Adrenal gland (tissue), 12 donors: ENCODE data around the gene GJC2. TPM values are rescaled to one million over a fixed set of nuclear protein-coding genes. Genes with fewer than 3 reads are reported as not detected.

Experiments
- DNase-seq, 7 donors: peaks; one replicate each; pipeline ENCODE4 v3.0.0-alpha.2; 2019 to 2020
- H3K27ac ChIP-seq, 5 donors: fragments of 200-600 bp; sonication (generic) in 4 of 5; 1 replicate in 3 of 5; 2 replicates in 2 of 5; pipeline versions ENCODE4 v1.5.1 to v1.8.0; 2016 to 2020; ENCODE audit warnings: mild to moderate bottlenecking in 1 of 5
- H3K27me3 ChIP-seq: fragments of 200-600 bp; 2 replicates; pipeline ENCODE4 v1.8.0; 2021
- H3K36me3 ChIP-seq, 2 donors: fragments of 200-600 bp; replicated peaks in 1 of 2; 1 replicate in 1 of 2; 2 replicates in 1 of 2; pipeline versions ENCODE4 v1.5.1 to v1.8.0; 2018 to 2022
- H3K4me1 ChIP-seq, 2 donors: fragments of 200-600 bp; replicated peaks in 1 of 2; 1 replicate in 1 of 2; 2 replicates in 1 of 2; pipeline versions ENCODE4 v1.5.1 to v1.8.0; 2018 to 2021
- H3K4me3 ChIP-seq, 4 donors: fragments of 200-600 bp; sonication (generic) in 3 of 4; one replicate each; pipeline ENCODE4 v1.5.1; 2016 to 2018
- H3K9me3 ChIP-seq, 3 donors: fragments of 200-600 bp; sonication (generic) in 1 of 3; replicated peaks in 1 of 3; 1 replicate in 2 of 3; 2 replicates in 1 of 3; pipeline versions ENCODE4 v1.5.1 to v1.8.0; 2016 to 2021
- POLR2A ChIP-seq, 2 donors: fragments of 450-650 bp; IDR thresholded peaks; one replicate each; pipeline ENCODE4 v1.6.1; 2017; ENCODE audit warnings: antibody characterized with exemption in 2 of 2, mild to moderate bottlenecking in 2 of 2, moderate library complexity in 1 of 2
- WGBS, 4 donors: extraction: QIAGEN DNeasy Blood & Tissue Kit in 2 of 4; methylation state at CpG; one replicate each; pipeline versions ENCODE4 v1.1.5 to v1.1.7; 2013 to 2017; 5-methylcytosine and 5-hydroxymethylcytosine counted together
- intact Hi-C, 2 donors: fragments of 100-400 bp; cut with DNase I; formaldehyde crosslinking; loops; one replicate each; pipeline versions ENCODE4 v1.14.1 to v1.15.0; 2022 to 2023
- polyA plus RNA-seq, 3 donors: library from polyadenylated mRNA; stranded (reverse); fragments of 200-250 nt in 2 of 3; fragments of 350-450 nt in 1 of 3; fragmentation: Illumina TruSeq in 1 of 3; extraction: RNeasy Lipid Tissue Mini Kit (QIAGEN cat#74804) in 1 of 3; gene quantifications; one replicate each; pipeline ENCODE4 v1.2.3, GENCODE V29; 2013 to 2014
- total RNA-seq, 9 donors: library from RNA; depleted of rRNA in 4 of 9; stranded (reverse); fragments of >200 nt in 4 of 9; fragments of 120-200 nt in 1 of 9; fragmentation: NEBNext Ultra II Directional in 1 of 9; extraction: Animal tissue kit (Norgen Biotek cat#: 25700) in 1 of 9; gene quantifications; one replicate each; pipeline versions ENCODE4 v1.1.0 to v1.2.4, GENCODE V29; 2013 to 2023
- TF ChIP-seq, protein P1 (sequence below), 6 experiments: fragments of 450-650 bp in 4 of 6; fragments of 200-600 bp in 2 of 6; sonication (generic) in 1 of 6; IDR thresholded peaks; 1 replicate in 5 of 6; 2 replicates in 1 of 6; pipeline versions ENCODE4 v1.5.1 to v1.8.0; 2016 to 2021; ENCODE audit warnings: antibody characterized with exemption in 6 of 6, mild to moderate bottlenecking in 2 of 6, moderate library complexity in 1 of 6
- donor health status: healthy with polysubstance abuse.
- donor health status: Bipolar disorder and iron deficiency.
- donor health status: DM: yes; HTN: yes; CAD: no.
- donor health status: DM: no; HTN: no; CAD: no.
- donor health status: DM: no; HTN: no; CAD: no.
- donor health status: DM: yes; HTN: yes; CAD: no.

GJC2 gene
- total and polyA plus RNA-seq, 12 donors: 0.05 to 4.1 (median 1.3) TPM

DNA sequence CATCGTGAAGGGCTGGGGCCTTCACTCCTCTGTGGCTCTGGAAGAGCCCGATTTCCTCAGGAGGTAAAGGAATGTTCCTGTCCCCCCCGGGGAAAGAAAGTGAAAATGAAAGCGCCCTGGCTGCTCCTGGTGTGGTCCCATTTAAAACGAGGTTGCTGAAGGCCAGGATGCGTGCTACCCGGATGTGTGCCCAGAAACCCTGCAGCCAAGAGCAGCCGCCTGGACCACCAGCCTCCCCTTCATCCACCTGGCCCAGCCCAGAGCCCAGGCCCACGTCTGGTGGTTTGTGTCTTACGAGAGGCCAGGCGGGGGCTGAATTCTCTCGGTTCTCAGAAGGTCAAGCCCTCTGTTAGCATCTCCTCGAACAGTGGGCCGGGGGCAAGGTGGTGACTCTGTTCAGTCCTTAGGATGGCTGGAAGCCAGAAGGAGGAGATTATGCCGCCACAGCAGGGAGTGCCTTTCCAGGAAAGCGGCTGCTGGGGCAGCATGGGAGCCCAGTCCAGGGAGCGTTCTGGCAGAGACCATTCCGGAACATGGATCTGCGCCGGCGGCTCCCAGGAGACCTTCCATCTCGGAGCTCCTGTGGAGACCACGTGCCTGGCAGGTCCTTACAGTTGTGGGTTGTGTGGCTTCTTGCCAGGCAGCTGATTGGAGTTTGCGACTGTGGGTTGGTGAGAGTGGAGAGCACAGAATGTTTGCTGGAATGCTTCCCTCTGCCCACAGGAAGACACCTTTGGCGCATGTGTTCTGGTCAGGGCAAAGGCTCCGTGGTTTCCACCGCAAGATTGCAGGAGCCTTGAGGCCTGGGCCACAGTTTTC lies 8.3 kb upstream of the GJC2 start:
- intact Hi-C loops: no loop called here
- no peaks in the 10 kb centered on the region for H3K9me3 ChIP-seq
- peak overlapping the region in 3 of 4 donors; percentile 77 to 94 (median 87) for H3K4me3 ChIP-seq
- H3K27me3 ChIP-seq: no peaks in the 10 kb centered on the region
- no peak for TF ChIP-seq POLR2A (IDR thresholded peaks at IDR 0.05)
- TF ChIP-seq, protein P1, sequence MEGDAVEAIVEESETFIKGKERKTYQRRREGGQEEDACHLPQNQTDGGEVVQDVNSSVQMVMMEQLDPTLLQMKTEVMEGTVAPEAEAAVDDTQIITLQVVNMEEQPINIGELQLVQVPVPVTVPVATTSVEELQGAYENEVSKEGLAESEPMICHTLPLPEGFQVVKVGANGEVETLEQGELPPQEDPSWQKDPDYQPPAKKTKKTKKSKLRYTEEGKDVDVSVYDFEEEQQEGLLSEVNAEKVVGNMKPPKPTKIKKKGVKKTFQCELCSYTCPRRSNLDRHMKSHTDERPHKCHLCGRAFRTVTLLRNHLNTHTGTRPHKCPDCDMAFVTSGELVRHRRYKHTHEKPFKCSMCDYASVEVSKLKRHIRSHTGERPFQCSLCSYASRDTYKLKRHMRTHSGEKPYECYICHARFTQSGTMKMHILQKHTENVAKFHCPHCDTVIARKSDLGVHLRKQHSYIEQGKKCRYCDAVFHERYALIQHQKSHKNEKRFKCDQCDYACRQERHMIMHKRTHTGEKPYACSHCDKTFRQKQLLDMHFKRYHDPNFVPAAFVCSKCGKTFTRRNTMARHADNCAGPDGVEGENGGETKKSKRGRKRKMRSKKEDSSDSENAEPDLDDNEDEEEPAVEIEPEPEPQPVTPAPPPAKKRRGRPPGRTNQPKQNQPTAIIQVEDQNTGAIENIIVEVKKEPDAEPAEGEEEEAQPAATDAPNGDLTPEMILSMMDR (IDR thresholded peaks at IDR 0.05): no peak
- H3K36me3 ChIP-seq: peaks cover 0 to 4% of the 10 kb centered on the region in 2 donors
- DNase-seq: peak in 6 of 7 donors; percentile 45 to 72 (median 56)
- peaks cover 15 to 33% of the 10 kb centered on the region in 2 donors for H3K4me1 ChIP-seq
- peak overlapping the region in 4 of 5 donors; percentile 94 to 99 (median 98) for H3K27ac ChIP-seq
- WGBS, 4 donors: 34 to 49% (median 41%) methylated on average over 19 to 27 of the region's 27 CpGs

DNA sequence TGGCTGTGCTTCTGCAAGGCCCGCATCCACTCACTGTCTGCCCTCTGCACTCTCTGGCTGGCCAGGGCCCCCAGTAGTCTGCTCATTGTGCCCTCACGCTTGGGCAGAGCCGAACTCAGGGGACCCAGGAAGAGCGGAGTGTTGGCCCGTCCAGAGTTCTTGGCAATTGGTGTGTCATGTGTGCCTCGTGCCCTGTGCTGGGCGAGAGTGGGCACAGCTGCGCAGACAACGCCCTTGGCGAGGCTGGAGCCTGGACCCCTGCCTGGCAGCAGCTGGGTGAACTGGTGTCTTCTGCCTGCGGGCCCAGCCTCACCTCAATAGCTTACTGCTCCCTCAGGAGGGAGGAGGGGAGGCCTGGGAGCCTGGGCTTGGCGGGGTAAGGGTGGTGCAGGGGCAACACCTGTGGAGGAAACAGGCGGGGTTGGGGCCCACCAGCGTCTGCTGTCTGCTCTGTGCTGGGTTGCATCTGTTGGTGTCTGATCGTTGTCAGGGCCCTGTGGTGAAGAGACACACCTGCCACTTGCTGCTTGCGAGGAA lies 7.5 kb upstream of the GJC2 start:
- H3K4me3 ChIP-seq: no peak overlapping the region
- H3K36me3 ChIP-seq: peaks cover 0 to 10% of the 10 kb centered on the region in 2 donors
- TF ChIP-seq POLR2A (IDR thresholded peaks at IDR 0.05): no peak
- DNase-seq: peak in 3 of 7 donors; percentile 24 to 51 (median 26)
- H3K27me3 ChIP-seq: no peaks in the 10 kb centered on the region
- 80 to 88% (median 81%) methylated on average over 14 to 16 of the region's 16 CpGs for WGBS, 4 donors
- no peaks in the 10 kb centered on the region for H3K9me3 ChIP-seq
- peaks cover 15 to 33% of the 10 kb centered on the region in 2 donors for H3K4me1 ChIP-seq
- H3K27ac ChIP-seq: peak overlapping the region in 2 of 5 donors; percentile 41 to 98
- intact Hi-C loops: no loop called here

DNA sequence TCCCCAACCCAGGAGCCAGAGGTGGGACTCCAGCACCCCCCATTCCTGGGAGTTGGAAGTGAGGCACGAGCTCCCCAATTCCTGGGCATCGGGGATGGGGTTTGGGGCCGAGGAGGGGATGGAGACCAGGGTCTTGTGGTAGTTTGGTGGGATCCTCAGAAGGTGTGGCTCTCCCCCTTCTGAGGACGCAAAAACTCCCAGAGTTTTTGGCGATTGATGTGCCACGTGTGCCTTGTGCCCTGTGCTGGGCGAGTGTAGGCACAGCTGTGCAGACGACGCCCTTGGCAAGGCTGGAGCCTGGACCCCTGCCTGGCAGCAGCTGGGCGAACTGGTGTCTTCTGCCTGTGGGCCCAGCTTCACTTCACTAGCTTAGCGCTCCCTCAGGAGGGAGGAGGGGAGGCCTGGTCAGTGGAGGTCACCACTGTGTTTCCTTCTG lies 7.0 kb upstream of the GJC2 start:
- no peaks in the 10 kb centered on the region for H3K9me3 ChIP-seq
- intact Hi-C loops: no loop called here
- H3K27me3 ChIP-seq: no peaks in the 10 kb centered on the region
- 74 to 82% (median 79%) methylated on average over 8 to 11 of the region's 11 CpGs for WGBS, 4 donors
- H3K36me3 ChIP-seq: peaks cover 0 to 15% of the 10 kb centered on the region in 2 donors
- DNase-seq: peak in 2 of 7 donors; percentile 14 to 28
- TF ChIP-seq POLR2A (IDR thresholded peaks at IDR 0.05): no peak
- TF ChIP-seq, protein P1 (IDR thresholded peaks at IDR 0.05): no peak
- peaks cover 15 to 33% of the 10 kb centered on the region in 2 donors for H3K4me1 ChIP-seq
- no peak overlapping the region for H3K4me3 ChIP-seq
- H3K27ac ChIP-seq: no peak overlapping the region

DNA sequence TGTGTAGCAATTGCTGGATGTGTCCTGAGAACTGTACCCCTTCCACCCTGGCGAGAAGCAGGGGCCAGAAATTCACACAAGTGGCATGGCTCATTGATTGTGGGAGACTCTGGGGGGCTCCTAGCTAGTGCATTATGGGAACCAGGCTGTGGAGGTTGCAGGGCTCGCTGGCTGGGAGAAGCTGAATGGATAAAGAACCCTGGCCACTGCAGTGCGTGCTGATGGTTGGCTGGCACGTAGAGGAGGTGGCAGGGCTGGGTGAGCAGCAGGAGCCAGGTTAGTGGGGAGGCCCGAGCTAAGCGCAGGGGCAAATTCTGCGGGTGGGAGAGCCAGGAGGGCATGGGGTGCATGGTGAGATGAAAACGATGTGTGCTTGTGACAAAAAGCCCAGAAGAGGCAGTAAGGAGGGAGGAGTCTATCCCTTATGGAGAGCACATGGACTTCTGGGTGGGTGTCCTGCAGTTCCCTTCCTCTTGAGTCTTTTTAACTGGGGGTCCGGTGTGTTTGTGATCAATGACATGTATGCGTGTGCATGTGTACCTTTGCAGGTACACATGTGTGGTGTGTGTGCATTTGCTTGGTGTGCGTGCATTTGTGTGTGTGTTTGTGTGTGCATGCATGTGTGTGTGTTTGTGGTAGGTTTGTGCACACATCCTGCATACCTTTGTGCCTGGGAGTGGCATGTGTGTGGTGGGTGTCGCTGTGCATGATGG lies 6.1 kb upstream of the GJC2 start:
- Histone ChIP-seq H3K27me3 (no peaks in the 10 kb centered on the region), H3K4me1 (peaks cover 15 to 34% of the 10 kb centered on the region in 2 donors), H3K4me3 (no peak overlapping the region), H3K27ac (no peak overlapping the region), H3K9me3 (no peaks in the 10 kb centered on the region), H3K36me3 (peaks cover 0 to 24% of the 10 kb centered on the region in 2 donors)
- DNase-seq: peak in 2 of 7 donors; percentile 15 to 43
- 86 to 88% (median 87%) methylated on average over 12 of the region's 12 CpGs for WGBS, 4 donors
- no peak for TF ChIP-seq POLR2A (IDR thresholded peaks at IDR 0.05)
- TF ChIP-seq, protein P1 (IDR thresholded peaks at IDR 0.05): no peak
- intact Hi-C loops: no loop called here
